PC-3 (cell line): ENCODE data around the gene OOSP1. TPM values are rescaled to one million over a fixed set of nuclear protein-coding genes. Genes with fewer than 3 reads are reported as not detected.

Source experiments
- ATAC-seq: fragments of 200-7000 bp; cut with Tn5 transposase; 2 replicates; pipeline ENCODE4 v1.9.1; 2020; ENCODE audit warnings: mild to moderate bottlenecking, moderate library complexity
- BruUV-seq: library from RNA; stranded (reverse); fragments of 400-500 nt; replicated peaks from 2 replicates; lab custom pipeline; 2021; lab: Mats Ljungman, UMichigan
- CTCF ChIA-PET: fragments of 300-600 bp; sonication (Branson Sonifier 250); formaldehyde crosslinking; loops from one replicate; lab custom pipeline; 2022; ENCODE audit warnings: antibody characterized with exemption; lab: Charles Lee
- POLR2A ChIA-PET: fragments of 300-600 bp; sonication (Branson Sonifier 250); formaldehyde crosslinking; loops from one replicate; lab custom pipeline; 2022; ENCODE audit warnings: antibody characterized with exemption; ENCODE audit not compliant: unreplicated experiment; lab: Charles Lee
- DNase-seq: peaks from one replicate; pipeline ENCODE4 v3.0.0-alpha.2; 2015
- H2AFZ ChIP-seq: fragments of 300-600 bp; sonication (generic); 2 replicates; pipeline ENCODE4 v1.6.0; 2016; ENCODE audit warnings: antibody characterized with exemption, low read length
- H3F3A ChIP-seq: fragments of 300-600 bp; sonication (generic); one replicate; pipeline ENCODE4 v1.6.0; 2017; ENCODE audit warnings: antibody characterized with exemption, low read length, control low read depth, mild to moderate bottlenecking; ENCODE audit not compliant: unreplicated experiment
- H3K27ac ChIP-seq: fragments of 300-600 bp; sonication (generic); 2 replicates; pipeline ENCODE4 v1.5.1; 2016; ENCODE audit warnings: mild to moderate bottlenecking, low read length
- H3K27me3 ChIP-seq: fragments of 300-600 bp; sonication (generic); 2 replicates; pipeline ENCODE4 v1.6.1; 2016; ENCODE audit warnings: low read length, mixed read lengths
- H3K36me3 ChIP-seq: fragments of 300-600 bp; sonication (generic); 2 replicates; pipeline ENCODE4 v1.6.1; 2016; ENCODE audit warnings: low read depth, mixed run types, low read length, mixed read lengths
- H3K4me1 ChIP-seq: fragments of 300-600 bp; sonication (generic); 2 replicates; pipeline ENCODE4 v1.5.1; 2016; ENCODE audit warnings: low read length; ENCODE audit not compliant: insufficient read depth
- H3K4me2 ChIP-seq: fragments of 300-600 bp; sonication (generic); 2 replicates; pipeline ENCODE4 v1.6.0; 2016; ENCODE audit warnings: low read length
- H3K4me3 ChIP-seq: fragments of 300-600 bp; sonication (generic); 2 replicates; pipeline ENCODE4 v1.5.1; 2016; ENCODE audit warnings: mild to moderate bottlenecking, low read length, mixed read lengths
- H3K79me2 ChIP-seq: fragments of 300-600 bp; sonication (generic); 2 replicates; pipeline ENCODE4 v1.6.1; 2017; ENCODE audit warnings: low read length, mixed read lengths
- H3K9ac ChIP-seq: fragments of 300-600 bp; sonication (generic); 2 replicates; pipeline ENCODE4 v1.6.0; 2016; ENCODE audit warnings: mild to moderate bottlenecking, low read length
- H3K9me2 ChIP-seq: fragments of 300-600 bp; sonication (generic); replicated peaks from 2 replicates; pipeline ENCODE4 v1.6.1; 2016; ENCODE audit warnings: mixed run types, low read length, mixed read lengths
- H3K9me3 ChIP-seq: fragments of 300-600 bp; sonication (generic); 2 replicates; pipeline ENCODE4 v1.6.1; 2016; ENCODE audit warnings: low read length, mixed read lengths
- H4K20me1 ChIP-seq: fragments of 300-600 bp; sonication (generic); 2 replicates; pipeline ENCODE4 v1.6.1; 2016; ENCODE audit warnings: low read length, mixed read lengths
- CTCF ChIP-seq: fragments of 300-600 bp; sonication (generic); conservative IDR thresholded peaks from 2 replicates; pipeline ENCODE4 v1.5.1; 2017; ENCODE audit warnings: antibody characterized with exemption, low read depth, mild to moderate bottlenecking, low read length
- EZH2 ChIP-seq: fragments of 300-600 bp; sonication (generic); IDR thresholded peaks from one replicate; pipeline ENCODE4 v1.6.1; 2017; ENCODE audit warnings: antibody characterized with exemption, mild to moderate bottlenecking, low read length; ENCODE audit not compliant: unreplicated experiment
- EZH2phosphoT487 ChIP-seq: fragments of 300-600 bp; sonication (generic); IDR thresholded peaks from 2 replicates; pipeline ENCODE4 v1.6.1; 2018; ENCODE audit warnings: mild to moderate bottlenecking, antibody characterized with exemption, low read length, borderline replicate concordance
- intact Hi-C: fragments of 100-400 bp; cut with micrococcal nuclease; formaldehyde crosslinking; loops from 2 replicates; pipeline ENCODE4 v1.9.0; 2023
- total RNA-seq: library from RNA; depleted of rRNA; stranded (reverse); fragments of >200 nt; gene quantifications from 2 replicates; pipeline ENCODE4 v1.2.3, GENCODE V29; 2014

OOSP1 gene
- total RNA-seq, 1 experiment from 2014 or later = not detected

GRCh38 chr11:59918480-59918879 lies 19.8 kb upstream of the OOSP1 start:
- Histone ChIP-seq H4K20me1 (no peaks in the 10 kb centered on the region), H3K9me3 (peaks cover 17% of the 10 kb centered on the region), H3K9ac (no peak overlapping the region), H3F3A (no peaks in the 10 kb centered on the region), H3K27ac (peak overlapping the region; percentile 11), H3K4me3 (no peak overlapping the region), H2AFZ (no peak overlapping the region), H3K4me1 (peaks cover 9% of the 10 kb centered on the region), H3K4me2 (no peak overlapping the region), H3K36me3 (no peaks in the 10 kb centered on the region), H3K79me2 (no peaks in the 10 kb centered on the region), H3K27me3 (no peaks in the 10 kb centered on the region), H3K9me2 (no peaks in the 10 kb centered on the region)
- no TSS peak for BruUV-seq
- ATAC-seq (no peak), DNase-seq (peak; percentile 31)
- intact Hi-C loops = no loop called here
- CTCF ChIA-PET = interaction anchor here (0.5 to 1.8 kb wide), 3 partner anchors 30 to 116 kb away, joined by 3 to 11 read pairs (median 3); no protein-coding TSS in a partner anchor
- TF ChIP-seq EZH2 = no peak
- no peak for TF ChIP-seq CTCF
- no peak for TF ChIP-seq EZH2phosphoT487
- POLR2A ChIA-PET = interaction anchor here (0.6 kb wide), 1 partner anchor 381 kb away, joined by 5 read pairs; no protein-coding TSS in a partner anchor

GRCh38 chr11:59918987-59919589 lies 19.1 kb upstream of the OOSP1 start:
- no peaks in the 10 kb centered on the region for H3K36me3 ChIP-seq
- H3K9me2 ChIP-seq = no peaks in the 10 kb centered on the region
- no peaks in the 10 kb centered on the region for H3K27me3 ChIP-seq
- intact Hi-C loops = loop anchor here (1.0 kb wide), 2 partner anchors 96 to 165 kb away; no protein-coding TSS in a partner anchor
- H3K79me2 ChIP-seq = no peaks in the 10 kb centered on the region
- H3K4me2 ChIP-seq = no peak overlapping the region
- ChIA-PET POLR2A (interaction anchor here (0.6 kb wide), 1 partner anchor 382 kb away, joined by 5 read pairs; no protein-coding TSS in a partner anchor), CTCF (interaction anchor here (0.6 to 1.8 kb wide), 4 partner anchors 13 to 117 kb away, joined by 3 to 11 read pairs (median 4); no protein-coding TSS in a partner anchor)
- DNase-seq (peak; percentile 91), ATAC-seq (peak; percentile 46; the same call in 1 of the 2 replicates)
- H3K4me3 ChIP-seq = no peak overlapping the region
- peaks cover 23% of the 10 kb centered on the region for H3K9me3 ChIP-seq
- no TSS peak for BruUV-seq
- H4K20me1 ChIP-seq = no peaks in the 10 kb centered on the region
- H3K4me1 ChIP-seq = peaks cover 9% of the 10 kb centered on the region
- H2AFZ ChIP-seq = no peak overlapping the region
- H3K9ac ChIP-seq = no peak overlapping the region
- TF ChIP-seq EZH2phosphoT487 = no peak
- peak; percentile 92 for TF ChIP-seq CTCF
- H3K27ac ChIP-seq = peak overlapping the region; percentile 11
- H3F3A ChIP-seq = no peaks in the 10 kb centered on the region

GRCh38 chr11:59923813-59924212 lies 14.4 kb upstream of the OOSP1 start:
- no peak overlapping the region for H3K4me3 ChIP-seq
- no peaks in the 10 kb centered on the region for H3F3A ChIP-seq
- no TSS peak for BruUV-seq
- no peak overlapping the region for H3K4me2 ChIP-seq
- H3K79me2 ChIP-seq = no peaks in the 10 kb centered on the region
- H3K36me3 ChIP-seq = no peaks in the 10 kb centered on the region
- H3K9me3 ChIP-seq = peaks cover 26% of the 10 kb centered on the region
- H3K9ac ChIP-seq = no peak overlapping the region
- H2AFZ ChIP-seq = no peak overlapping the region
- ATAC-seq = no peak
- CTCF ChIA-PET = no interaction called here
- H4K20me1 ChIP-seq = no peaks in the 10 kb centered on the region
- DNase-seq = no peak
- POLR2A ChIA-PET = no interaction called here
- intact Hi-C loops = no loop called here
- H3K9me2 ChIP-seq = no peaks in the 10 kb centered on the region
- no peak for TF ChIP-seq EZH2phosphoT487
- no peak for TF ChIP-seq EZH2
- TF ChIP-seq CTCF = no peak
- H3K4me1 ChIP-seq = peaks cover under 1% of the 10 kb centered on the region; the same call in 1 of the 2 replicates
- no peak overlapping the region for H3K27ac ChIP-seq
- H3K27me3 ChIP-seq = no peaks in the 10 kb centered on the region
